Kidney (tissue), 14 donors: ENCODE results near the gene AGPS. TPM values are rescaled to one million over a fixed set of nuclear protein-coding genes. Genes with fewer than 3 reads are reported as not detected.

Experiments used
- DNase-seq, 5 donors: peaks; one replicate each; pipeline ENCODE4 v3.0.0-alpha.2; 2013 to 2020
- FAIRE-seq: peaks from 2 replicates; lab custom pipeline; 2012; peaks lifted over from hg19 to GRCh38; lab: Jason Lieb, UNC
- H3K27ac ChIP-seq, 2 donors: one replicate each; pipeline ENCODE4 v1.7.0; 2013; ENCODE audit warnings: low read depth in 2 of 2, low read length in 2 of 2, inconsistent platforms in 1 of 2
- H3K27me3 ChIP-seq: one replicate; pipeline ENCODE4 v1.7.1; 2013; ENCODE audit warnings: low read length, inconsistent platforms; ENCODE audit not compliant: control insufficient read depth, insufficient read depth
- H3K36me3 ChIP-seq, 3 donors: one replicate each; pipeline versions ENCODE4 v1.7.0 to v1.7.1; 2013; ENCODE audit warnings: low read length in 3 of 3, control low read depth in 1 of 3, inconsistent platforms in 1 of 3; ENCODE audit not compliant: insufficient read depth in 3 of 3, control insufficient read depth in 2 of 3
- H3K4me1 ChIP-seq, 3 donors: one replicate each; pipeline versions ENCODE4 v1.7.0 to v1.7.1; 2013; ENCODE audit warnings: low read length in 3 of 3, inconsistent platforms in 1 of 3, low read depth in 1 of 3; ENCODE audit not compliant: control insufficient read depth in 2 of 3, insufficient read depth in 2 of 3
- H3K4me3 ChIP-seq, 3 donors: one replicate each; pipeline versions ENCODE4 v1.7.0 to v1.8.1; 2013; ENCODE audit warnings: low read length in 3 of 3, control low read depth in 1 of 3, inconsistent platforms in 1 of 3
- H3K9ac ChIP-seq, 3 donors: one replicate each; pipeline versions ENCODE4 v1.7.0 to v1.7.1; 2013; ENCODE audit warnings: low read length in 3 of 3, control low read depth in 1 of 3, inconsistent platforms in 1 of 3
- H3K9me3 ChIP-seq, 3 donors: one replicate each; pipeline versions ENCODE4 v1.7.0 to v1.7.1; 2013; ENCODE audit warnings: low read length in 3 of 3, control low read depth in 1 of 3, inconsistent platforms in 1 of 3; ENCODE audit not compliant: control insufficient read depth in 2 of 3, insufficient read depth in 1 of 3
- CTCF ChIP-seq: IDR thresholded peaks from 3 replicates; pipeline ENCODE4 v1.5.1; 2012; ENCODE audit warnings: mild to moderate bottlenecking, moderate library complexity, borderline replicate concordance; ENCODE audit not compliant: insufficient read depth; ENCODE audit errors: extremely low read depth
- intact Hi-C: fragments of 100-400 bp; cut with DNase I; formaldehyde crosslinking; loops from one replicate; pipeline ENCODE4 v1.11.1; 2022
- polyA plus RNA-seq: library from polyadenylated mRNA; stranded (reverse); fragments of 350-450 nt; fragmentation: Illumina TruSeq; extraction: RNeasy Lipid Tissue Mini Kit (QIAGEN cat#74804); gene quantifications from one replicate; pipeline ENCODE4 v1.2.3, GENCODE V29; 2014; ENCODE audit warnings: low read depth, low replicate concordance; ENCODE audit not compliant: insufficient read depth
- total RNA-seq: library from RNA; stranded (reverse); fragmentation: NEBNext Ultra II Directional; extraction: Animal tissue kit (Norgen Biotek cat#: 25700); gene quantifications from one replicate; pipeline ENCODE4 v1.2.1, GENCODE V29; 2021
- donor health status: control.
- donor health status: control.
- donor health status: control.
- donor health status: control.
- donor health status: control.
- donor health status: DM: yes; HTN: yes; CAD: no.
- donor health status: Normal renal cell carcinoma (clear cell type).

Gene AGPS
- total and polyA plus RNA-seq, 2 donors from 2014 or later: 7.9 to 45.7 TPM

GRCh38 chr2:177542396-177542795 lies 149.8 kb downstream of the AGPS start:
- DNase-seq: no peak
- Histone ChIP-seq H3K4me1 (peaks cover 0 to 4% (median 0%) of the 10 kb centered on the region in 3 donors), H3K36me3 (no peaks in the 10 kb centered on the region), H3K27me3 (no peaks in the 10 kb centered on the region), H3K9ac (no peak overlapping the region), H3K9me3 (no peaks in the 10 kb centered on the region), H3K4me3 (no peak overlapping the region), H3K27ac (no peak overlapping the region)
- FAIRE-seq: no peak
- intact Hi-C loops: no loop called here
- TF ChIP-seq CTCF: no peak

GRCh38 chr2:177543007-177543760 lies 150.6 kb downstream of the AGPS start:
- Histone ChIP-seq H3K4me3 (no peak overlapping the region), H3K36me3 (no peaks in the 10 kb centered on the region), H3K4me1 (peaks cover 0 to 4% (median 0%) of the 10 kb centered on the region in 3 donors), H3K27me3 (no peaks in the 10 kb centered on the region), H3K27ac (no peak overlapping the region), H3K9ac (no peak overlapping the region), H3K9me3 (no peaks in the 10 kb centered on the region)
- TF ChIP-seq CTCF: no peak
- intact Hi-C loops: no loop called here
- no peak for FAIRE-seq
- peak in 1 of 5 donors; percentile 35 for DNase-seq

- Histone ChIP-seq H3K9ac (no peak overlapping the region), H3K4me1 (peaks cover 0 to 4% (median 0%) of the 10 kb centered on the region in 3 donors), H3K36me3 (no peaks in the 10 kb centered on the region), H3K27me3 (no peaks in the 10 kb centered on the region), H3K4me3 (no peak overlapping the region), H3K9me3 (no peaks in the 10 kb centered on the region), H3K27ac (no peak overlapping the region)
- no peak for TF ChIP-seq CTCF
- no peak for FAIRE-seq
- intact Hi-C loops: no loop called here
- no peak for DNase-seq
Observed at GRCh38 chr2:177545143-177545542, 152.6 kb downstream of the AGPS start.
